Body of pancreas (tissue), 4 donors: Measurements from ENCODE around the gene TNS3.

Experiments
- POLR2A ChIP-seq, 3 donors: fragments of 450-650 bp; IDR thresholded peaks; one replicate each; pipeline ENCODE4 v1.6.1; 2016; ENCODE audit warnings: antibody characterized with exemption in 3 of 3, mild to moderate bottlenecking in 2 of 3
- TF ChIP-seq, protein P1 (sequence below), 7 experiments: fragments of 450-650 bp in 4 of 7; fragments of 200-600 bp in 3 of 7; sonication (generic) in 3 of 7; IDR thresholded peaks; one replicate each; pipeline ENCODE4 v1.5.1; 2016 to 2019; ENCODE audit warnings: antibody characterized with exemption in 7 of 7

DNA sequence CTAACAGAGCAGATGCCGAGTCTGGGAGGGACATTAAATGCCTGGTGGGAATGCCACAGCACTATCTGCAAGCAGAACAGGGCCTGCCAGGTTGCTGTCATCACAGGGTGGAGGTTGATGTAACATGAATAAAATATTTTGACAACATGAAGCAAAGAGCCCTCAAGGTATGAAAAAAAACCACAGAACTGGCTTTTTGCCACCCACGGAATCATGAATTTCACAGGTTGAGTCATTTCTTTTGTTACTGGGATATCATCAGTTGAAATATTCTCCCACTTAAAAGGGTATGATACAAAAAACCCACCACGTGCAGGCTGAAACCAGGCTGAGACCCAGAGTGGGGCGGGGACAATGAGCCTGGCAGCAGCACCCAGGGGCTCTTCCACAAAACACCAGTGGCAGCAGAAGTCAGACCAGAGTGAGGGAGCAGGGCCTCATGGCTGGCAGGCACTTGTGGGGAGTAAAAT is 220.1 kb downstream of the TNS3 start:
- TF ChIP-seq POLR2A (IDR thresholded peaks at IDR 0.05), result no peak
- TF ChIP-seq, protein P1, sequence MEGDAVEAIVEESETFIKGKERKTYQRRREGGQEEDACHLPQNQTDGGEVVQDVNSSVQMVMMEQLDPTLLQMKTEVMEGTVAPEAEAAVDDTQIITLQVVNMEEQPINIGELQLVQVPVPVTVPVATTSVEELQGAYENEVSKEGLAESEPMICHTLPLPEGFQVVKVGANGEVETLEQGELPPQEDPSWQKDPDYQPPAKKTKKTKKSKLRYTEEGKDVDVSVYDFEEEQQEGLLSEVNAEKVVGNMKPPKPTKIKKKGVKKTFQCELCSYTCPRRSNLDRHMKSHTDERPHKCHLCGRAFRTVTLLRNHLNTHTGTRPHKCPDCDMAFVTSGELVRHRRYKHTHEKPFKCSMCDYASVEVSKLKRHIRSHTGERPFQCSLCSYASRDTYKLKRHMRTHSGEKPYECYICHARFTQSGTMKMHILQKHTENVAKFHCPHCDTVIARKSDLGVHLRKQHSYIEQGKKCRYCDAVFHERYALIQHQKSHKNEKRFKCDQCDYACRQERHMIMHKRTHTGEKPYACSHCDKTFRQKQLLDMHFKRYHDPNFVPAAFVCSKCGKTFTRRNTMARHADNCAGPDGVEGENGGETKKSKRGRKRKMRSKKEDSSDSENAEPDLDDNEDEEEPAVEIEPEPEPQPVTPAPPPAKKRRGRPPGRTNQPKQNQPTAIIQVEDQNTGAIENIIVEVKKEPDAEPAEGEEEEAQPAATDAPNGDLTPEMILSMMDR (IDR thresholded peaks at IDR 0.05), result no peak
